Muscle layer of duodenum (tissue), 2 donors: ENCODE data around the gene CEMIP2.
"Not testable (repeated sequence)": the region's sequence is repeated elsewhere in the genome, so short reads cannot be mapped to it uniquely, and the experiment has no call there.

ENCODE experiments used
- H3K27ac ChIP-seq: one replicate; pipeline ENCODE4 v1.7.0; 2013; ENCODE audit warnings: mild to moderate bottlenecking, low read length
- H3K27me3 ChIP-seq: one replicate; pipeline ENCODE4 v1.7.0; 2013; ENCODE audit warnings: low read depth, mild to moderate bottlenecking, control low read depth, low read length
- H3K36me3 ChIP-seq, 2 donors: one replicate each; pipeline ENCODE4 v1.7.0; 2013; ENCODE audit warnings: low read length in 2 of 2, control low read depth in 1 of 2, mild to moderate bottlenecking in 1 of 2; ENCODE audit not compliant: insufficient read depth in 2 of 2, control insufficient read depth in 1 of 2
- H3K4me1 ChIP-seq, 2 donors: one replicate each; pipeline ENCODE4 v1.7.0; 2013; ENCODE audit warnings: low read length in 2 of 2, mild to moderate bottlenecking in 2 of 2, control low read depth in 1 of 2, moderate library complexity in 1 of 2; ENCODE audit not compliant: insufficient read depth in 2 of 2, control insufficient read depth in 1 of 2
- H3K4me3 ChIP-seq, 2 donors: one replicate each; pipeline ENCODE4 v1.7.0; 2013; ENCODE audit warnings: low read length in 2 of 2, low read depth in 1 of 2, mild to moderate bottlenecking in 1 of 2
- H3K9me3 ChIP-seq, 2 donors: one replicate each; pipeline ENCODE4 v1.7.0; 2013; ENCODE audit warnings: low read length in 2 of 2, control low read depth in 1 of 2, mild to moderate bottlenecking in 1 of 2; ENCODE audit not compliant: control insufficient read depth in 1 of 2
- donor health status: healthy.

The CEMIP2 gene

DNA sequence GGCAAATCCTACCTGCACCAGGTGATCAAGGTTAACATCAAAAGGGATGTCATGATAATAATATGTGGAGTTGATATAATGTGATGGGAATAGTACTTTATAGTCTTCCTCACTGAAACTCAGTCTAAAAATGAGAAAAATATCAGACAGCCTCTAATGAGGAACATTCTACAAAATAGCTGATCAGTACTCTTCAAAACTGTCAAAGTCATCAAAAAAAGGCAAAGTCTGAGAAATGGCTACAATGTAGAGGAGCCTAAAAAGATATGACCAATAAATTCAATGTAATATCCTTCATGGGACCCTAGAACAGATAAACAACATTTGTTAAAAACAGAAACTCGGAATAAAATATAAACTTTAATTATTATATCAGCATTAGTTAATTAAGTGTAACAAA is 95.7 kb downstream of the CEMIP2 start:
- no peak overlapping the region for H3K4me3 ChIP-seq
- no peaks in the 10 kb centered on the region for H3K9me3 ChIP-seq
- no peaks in the 10 kb centered on the region for H3K36me3 ChIP-seq
- H3K4me1 ChIP-seq, result no peaks in the 10 kb centered on the region
- H3K27me3 ChIP-seq, result no peaks in the 10 kb centered on the region
- H3K27ac ChIP-seq, result no peak overlapping the region

DNA sequence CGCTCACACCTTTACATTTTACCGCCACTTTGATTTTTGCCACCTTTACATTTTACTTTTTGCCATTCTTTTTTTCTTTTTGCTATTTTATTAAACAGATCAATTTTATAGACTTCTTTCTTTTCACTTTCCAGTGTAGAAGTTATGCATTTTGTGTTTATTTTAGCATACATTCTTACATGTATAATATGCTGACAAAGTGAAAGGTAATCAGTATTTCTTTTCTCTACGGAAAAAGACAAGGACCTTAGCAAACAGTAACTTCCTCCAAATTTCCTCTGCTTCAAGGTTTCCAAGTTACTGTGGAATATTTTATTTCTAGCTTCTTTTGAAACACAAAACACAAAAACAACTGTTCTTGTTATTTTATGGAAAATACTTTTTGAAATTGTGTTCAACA is 97.0 kb downstream of the CEMIP2 start:
- Histone ChIP-seq H3K27ac (no peak overlapping the region), H3K27me3 (no peaks in the 10 kb centered on the region), H3K36me3 (no peaks in the 10 kb centered on the region), H3K4me3 (no peak overlapping the region), H3K4me1 (no peaks in the 10 kb centered on the region), H3K9me3 (no peaks in the 10 kb centered on the region)

DNA sequence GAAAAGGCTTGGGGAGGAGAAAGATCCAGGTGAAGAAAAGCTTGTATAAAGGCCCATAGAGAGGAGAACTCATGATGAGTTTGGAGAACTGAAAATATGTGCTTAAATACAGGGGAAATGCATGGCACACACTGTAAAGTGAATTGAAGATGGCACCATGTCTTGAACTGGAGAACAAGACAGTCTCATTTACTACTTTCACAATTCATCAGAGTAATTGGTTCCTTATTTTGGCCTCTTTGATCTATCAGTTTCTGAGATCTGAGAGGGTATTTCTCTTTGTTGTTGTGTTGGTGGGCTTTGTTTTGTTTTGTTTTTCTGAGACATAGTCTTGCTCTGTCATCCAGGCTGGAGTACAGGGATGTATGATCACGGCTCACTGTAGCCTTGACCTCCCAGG is 98.2 kb downstream of the CEMIP2 start:
- Histone ChIP-seq H3K9me3 (no peaks in the 10 kb centered on the region), H3K36me3 (no peaks in the 10 kb centered on the region), H3K27me3 (no peaks in the 10 kb centered on the region), H3K27ac (no peak overlapping the region), H3K4me1 (no peaks in the 10 kb centered on the region), H3K4me3 (no peak overlapping the region)

DNA sequence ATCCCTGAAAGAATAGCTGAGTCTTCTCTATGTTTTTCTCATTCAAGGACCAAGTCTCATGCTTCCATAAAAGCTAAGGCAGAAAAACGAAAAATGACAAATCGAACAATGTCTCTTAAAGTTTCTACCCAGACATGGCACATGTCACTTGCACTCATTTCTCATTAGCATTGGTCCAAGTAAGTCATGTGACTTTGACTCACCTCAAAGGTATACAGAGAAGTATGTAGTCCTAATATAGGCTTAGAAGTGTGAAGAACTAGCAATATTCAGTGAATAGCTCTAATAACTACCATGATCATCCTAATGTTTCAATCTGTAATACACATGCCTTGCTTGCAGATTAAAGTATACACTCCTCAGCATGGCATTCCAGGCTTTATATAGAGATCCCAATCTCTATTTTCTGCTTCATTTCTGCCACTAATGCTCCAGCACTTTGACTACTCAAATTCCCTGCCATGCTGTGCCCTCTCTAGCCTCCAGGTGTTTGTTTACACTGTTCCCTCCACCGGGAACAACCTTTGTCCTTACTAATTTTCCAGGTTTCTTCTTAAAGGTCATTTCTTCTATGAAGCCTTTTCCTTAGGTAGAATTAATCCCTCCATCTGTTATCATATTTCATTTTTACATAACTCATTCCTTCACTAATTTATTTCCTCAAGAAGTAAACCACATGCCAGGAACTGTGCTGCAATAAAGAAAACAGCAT is 98.9 kb downstream of the CEMIP2 start:
- Histone ChIP-seq H3K4me3 (no peak overlapping the region), H3K27me3 (no peaks in the 10 kb centered on the region), H3K9me3 (no peaks in the 10 kb centered on the region), H3K36me3 (no peaks in the 10 kb centered on the region), H3K27ac (no peak overlapping the region), H3K4me1 (no peaks in the 10 kb centered on the region)

DNA sequence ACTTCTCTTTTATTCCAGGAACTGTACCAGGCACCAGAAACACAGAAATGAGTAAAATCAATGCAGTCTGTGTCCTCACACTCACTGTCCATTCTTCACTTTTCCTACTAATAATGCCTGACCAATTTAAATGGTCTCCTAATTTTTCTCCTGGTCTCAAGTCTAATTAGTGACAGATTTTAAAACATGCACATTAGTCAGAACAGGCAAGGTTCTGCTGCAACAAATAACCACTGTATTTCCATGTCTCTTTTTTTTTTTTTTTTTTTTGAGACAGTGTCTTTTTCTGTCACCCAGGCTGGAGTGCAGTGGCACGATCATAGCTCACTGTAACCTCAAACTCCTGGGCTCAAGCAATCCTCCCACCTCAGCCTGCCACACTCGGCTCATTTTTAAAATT is 99.6 kb downstream of the CEMIP2 start:
- no peaks in the 10 kb centered on the region for H3K36me3 ChIP-seq
- no peaks in the 10 kb centered on the region for H3K9me3 ChIP-seq
- H3K4me1 ChIP-seq, result no peaks in the 10 kb centered on the region
- H3K27ac ChIP-seq, result no peak overlapping the region
- H3K4me3 ChIP-seq, result no peak overlapping the region
- no peaks in the 10 kb centered on the region for H3K27me3 ChIP-seq

DNA sequence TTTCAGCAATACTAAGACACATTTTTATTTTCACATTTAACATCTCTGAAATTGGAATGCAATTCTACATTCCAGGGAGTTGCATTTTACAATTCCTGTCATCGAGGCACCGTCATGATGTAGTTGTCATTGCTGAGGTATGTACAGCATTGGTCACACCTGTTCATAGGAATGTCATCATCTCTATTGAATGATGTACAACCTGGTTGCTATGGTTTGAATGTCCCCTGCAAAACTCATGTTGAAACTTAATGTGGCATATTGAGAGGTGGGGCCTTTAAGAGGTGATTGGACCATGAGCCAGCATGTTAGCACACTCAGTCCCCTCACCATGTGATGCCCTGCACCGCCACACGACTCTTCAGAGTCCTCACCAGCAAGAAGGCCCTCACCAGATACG is 103.1 kb downstream of the CEMIP2 start:
- Histone ChIP-seq H3K27ac (no peak overlapping the region), H3K27me3 (no peaks in the 10 kb centered on the region), H3K4me1 (no peaks in the 10 kb centered on the region), H3K9me3 (no peaks in the 10 kb centered on the region), H3K4me3 (no peak overlapping the region), H3K36me3 (no peaks in the 10 kb centered on the region)

DNA sequence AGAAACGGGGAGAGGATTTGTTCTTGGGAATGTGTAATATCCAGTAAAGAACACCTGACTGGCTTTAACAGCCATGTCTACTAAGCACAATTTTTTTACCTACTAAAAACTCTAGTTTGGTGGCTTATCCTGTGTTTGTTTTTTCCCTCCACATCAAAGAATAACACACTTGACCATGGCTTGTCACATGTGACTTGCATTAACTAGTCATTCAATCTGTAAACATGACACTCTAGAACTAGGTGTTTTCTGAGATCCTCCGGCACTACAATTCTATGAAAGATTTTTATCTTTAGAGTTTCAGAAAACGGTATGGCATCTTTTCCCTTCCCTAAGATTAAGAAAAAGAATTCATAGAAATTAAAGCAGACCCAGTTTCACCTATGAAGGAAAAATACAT is 103.7 kb downstream of the CEMIP2 start:
- H3K4me3 ChIP-seq, result no peak overlapping the region
- no peaks in the 10 kb centered on the region for H3K27me3 ChIP-seq
- H3K4me1 ChIP-seq, result no peaks in the 10 kb centered on the region
- H3K9me3 ChIP-seq, result no peaks in the 10 kb centered on the region
- H3K27ac ChIP-seq, result no peak overlapping the region
- H3K36me3 ChIP-seq, result no peaks in the 10 kb centered on the region

DNA sequence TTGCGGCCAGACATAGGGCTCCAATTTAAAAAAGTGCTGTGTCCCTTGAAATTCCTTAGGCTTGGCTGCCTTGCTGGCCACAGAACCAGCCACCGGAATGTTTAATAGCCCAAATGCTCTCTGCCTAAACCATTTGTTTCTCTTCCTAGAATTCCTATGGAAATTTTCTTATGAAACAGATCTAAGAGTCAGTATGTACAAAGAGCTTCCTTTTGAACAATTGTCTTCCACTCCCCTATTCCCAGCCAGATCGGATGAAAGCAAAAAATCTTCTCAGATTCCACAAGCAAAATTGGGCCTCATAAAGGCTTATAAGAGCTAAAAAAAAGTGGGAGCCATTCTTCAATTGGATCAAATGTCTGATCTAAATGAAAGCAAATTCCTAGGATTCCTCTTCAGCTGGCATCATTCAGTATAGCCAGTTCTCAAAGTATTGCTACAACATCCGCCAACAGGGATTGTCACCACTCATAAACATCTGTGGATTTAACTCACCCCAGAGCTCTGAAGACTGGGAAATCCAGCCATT is 104.3 kb downstream of the CEMIP2 start:
- Histone ChIP-seq H3K36me3 (no peaks in the 10 kb centered on the region), H3K4me3 (no peak overlapping the region), H3K27ac (no peak overlapping the region), H3K9me3 (no peaks in the 10 kb centered on the region), H3K27me3 (no peaks in the 10 kb centered on the region), H3K4me1 (no peaks in the 10 kb centered on the region)

DNA sequence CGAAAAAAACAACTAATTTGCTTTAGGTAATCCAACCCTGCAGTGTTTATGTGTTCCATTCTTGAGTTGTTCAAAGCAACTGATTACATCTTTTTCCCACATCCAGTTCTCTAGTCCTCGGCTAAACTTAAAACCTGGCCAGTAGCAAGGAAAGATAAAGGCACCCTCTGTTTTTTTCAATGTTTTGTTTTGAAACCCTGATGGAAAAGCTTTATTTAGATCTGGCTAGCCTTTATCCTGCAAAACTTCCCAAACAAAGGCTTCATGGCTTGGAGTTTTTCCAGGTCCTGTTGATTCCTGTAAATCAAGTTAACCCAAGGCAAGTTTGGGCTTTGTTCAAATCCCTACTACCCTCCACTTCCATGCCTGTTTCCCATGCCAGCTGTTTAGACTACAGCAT is 105.1 kb downstream of the CEMIP2 start:
- H3K36me3 ChIP-seq, result no peaks in the 10 kb centered on the region
- H3K4me3 ChIP-seq, result no peak overlapping the region
- H3K27ac ChIP-seq, result no peak overlapping the region
- H3K9me3 ChIP-seq, result no peaks in the 10 kb centered on the region
- H3K27me3 ChIP-seq, result no peaks in the 10 kb centered on the region
- H3K4me1 ChIP-seq, result no peaks in the 10 kb centered on the region

DNA sequence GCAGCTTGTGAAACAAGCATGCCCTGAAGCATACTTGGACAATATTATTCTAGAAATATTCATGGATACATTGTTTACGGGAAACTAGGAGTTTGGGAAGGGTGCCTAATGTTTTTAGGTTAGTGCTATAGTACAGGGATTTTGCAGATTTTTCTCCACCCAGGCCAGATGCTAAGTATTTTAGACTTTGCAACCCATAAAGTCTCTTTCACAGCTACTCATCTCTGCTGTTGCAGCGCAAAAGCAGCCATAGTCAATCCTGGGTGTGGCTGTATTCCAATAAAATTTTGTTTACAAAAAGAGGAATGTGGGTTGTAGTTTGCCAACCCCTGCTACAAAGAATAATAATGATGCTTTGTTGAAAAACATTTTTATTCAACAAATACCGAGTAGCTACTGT is 106.2 kb downstream of the CEMIP2 start:
- no peak overlapping the region for H3K4me3 ChIP-seq
- no peaks in the 10 kb centered on the region for H3K9me3 ChIP-seq
- no peaks in the 10 kb centered on the region for H3K4me1 ChIP-seq
- no peaks in the 10 kb centered on the region for H3K36me3 ChIP-seq
- no peaks in the 10 kb centered on the region for H3K27me3 ChIP-seq
- no peak overlapping the region for H3K27ac ChIP-seq

DNA sequence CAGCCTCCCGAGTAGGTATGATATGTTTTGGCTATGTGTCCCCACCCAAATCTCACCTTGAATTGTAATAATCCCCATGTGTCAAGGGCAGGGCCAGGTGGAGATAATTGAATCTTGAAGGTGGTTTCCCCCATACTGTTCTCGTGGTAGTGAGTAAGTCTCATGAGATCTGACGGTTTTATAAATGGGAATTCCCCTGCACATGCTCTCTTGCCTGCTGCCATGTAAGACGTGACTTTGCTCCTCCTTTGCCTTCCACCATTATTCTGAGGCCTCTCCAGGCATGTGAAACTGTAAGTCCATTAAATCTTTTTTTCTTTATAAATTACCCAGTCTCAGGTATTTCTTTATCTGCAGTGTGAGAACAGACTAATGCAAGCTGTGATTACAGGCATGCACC is 111.0 kb downstream of the CEMIP2 start:
- not testable (repeated sequence) for H3K9me3 ChIP-seq, H3K4me3 ChIP-seq, H3K27me3 ChIP-seq, H3K27ac ChIP-seq, H3K4me1 ChIP-seq, H3K36me3 ChIP-seq

DNA sequence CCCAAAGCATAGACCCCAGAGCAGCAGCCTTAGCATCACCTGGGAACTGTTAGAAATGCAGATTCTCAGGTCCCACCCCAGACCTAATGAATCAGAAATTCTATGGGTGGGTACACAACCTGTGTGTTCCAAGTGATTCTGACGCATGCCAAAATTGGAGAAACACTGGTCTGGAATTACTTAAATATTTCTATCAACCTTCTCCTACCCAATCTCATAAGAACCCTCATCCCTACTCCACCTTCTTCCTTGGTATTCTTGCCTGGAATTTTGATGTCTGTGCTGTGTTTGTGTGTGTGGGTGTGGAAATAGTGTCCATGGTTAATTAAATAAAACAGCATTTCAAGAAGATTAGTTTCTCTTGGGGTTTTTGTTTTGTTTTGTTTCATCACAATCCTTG is 111.8 kb downstream of the CEMIP2 start:
- Histone ChIP-seq H3K27ac (no peak overlapping the region), H3K9me3 (no peaks in the 10 kb centered on the region), H3K36me3 (no peaks in the 10 kb centered on the region), H3K27me3 (no peaks in the 10 kb centered on the region), H3K4me1 (no peaks in the 10 kb centered on the region), H3K4me3 (no peak overlapping the region)
